NCI-H146 (cell line): ENCODE measurements around the gene BHMT.
"Not testable (repeated sequence)": the region's sequence is repeated elsewhere in the genome, so short reads cannot be mapped to it uniquely, and the experiment has no call there.

Experiments
- DNase-seq: peaks from one replicate; lab custom pipeline; 2025; lab: John Stamatoyannopoulos, UW

BHMT gene

GRCh38 chr5:79111960-79112702 lies 522 bp downstream of the BHMT start:
- DNase-seq = no peak

- DNase-seq = no peak
These were observed 1.1 kb downstream of the BHMT start for GRCh38 chr5:79112703-79113058.

- no peak for DNase-seq
These were observed 7.9 kb downstream of the BHMT start for GRCh38 chr5:79119486-79119885.

GRCh38 chr5:79120221-79120620 lies 8.6 kb downstream of the BHMT start:
- no peak for DNase-seq

- peak; percentile 25 for DNase-seq
These were observed 11.4 kb downstream of the BHMT start for GRCh38 chr5:79122973-79123372.

GRCh38 chr5:79124607-79125006 lies 13.0 kb downstream of the BHMT start:
- no peak for DNase-seq

GRCh38 chr5:79130781-79131180 lies 19.2 kb downstream of the BHMT start:
- DNase-seq = no peak

GRCh38 chr5:79133121-79133656 lies 21.6 kb downstream of the BHMT start:
- peak; percentile 53 for DNase-seq

GRCh38 chr5:79133657-79134451 lies 22.2 kb downstream of the BHMT start:
- peak; percentile 78 for DNase-seq

- no peak for DNase-seq
These were observed 24.4 kb downstream of the BHMT start for GRCh38 chr5:79135790-79136553.

GRCh38 chr5:79136618-79137017 lies 25.0 kb downstream of the BHMT start:
- DNase-seq = no peak

- no peak for DNase-seq
These were observed 28.9 kb downstream of the BHMT start for GRCh38 chr5:79140553-79140952.

- DNase-seq = no peak
These were observed 32.2 kb downstream of the BHMT start for GRCh38 chr5:79143684-79144379.

GRCh38 chr5:79147076-79147475 lies 35.5 kb downstream of the BHMT start:
- no peak for DNase-seq

GRCh38 chr5:79149433-79149832 lies 37.8 kb downstream of the BHMT start:
- DNase-seq = no peak

- DNase-seq = no peak
These were observed 40.5 kb downstream of the BHMT start for GRCh38 chr5:79151942-79152671.

GRCh38 chr5:79157305-79157704 lies 45.7 kb downstream of the BHMT start:
- DNase-seq = no peak

GRCh38 chr5:79161647-79162046 lies 50.0 kb downstream of the BHMT start:
- not testable (repeated sequence) for DNase-seq

GRCh38 chr5:79168031-79168430 lies 56.4 kb downstream of the BHMT start:
- no peak for DNase-seq

- no peak for DNase-seq
These were observed 59.1 kb downstream of the BHMT start for GRCh38 chr5:79170661-79171060.

GRCh38 chr5:79171635-79172245 lies 60.1 kb downstream of the BHMT start:
- no peak for DNase-seq
